Erythroblast (primary cell): ENCODE measurements around the gene SLX4.

Experiments used
- GATA1 ChIP-seq: IDR thresholded peaks from 2 replicates; pipeline ENCODE4 v1.6.1; 2011; ENCODE audit warnings: low read depth, mild to moderate bottlenecking, control low read depth, low read length, moderate library complexity
- POLR2A ChIP-seq: IDR thresholded peaks from 2 replicates; pipeline ENCODE4 v1.6.1; 2011; ENCODE audit warnings: mild to moderate bottlenecking, low read length

DNA sequence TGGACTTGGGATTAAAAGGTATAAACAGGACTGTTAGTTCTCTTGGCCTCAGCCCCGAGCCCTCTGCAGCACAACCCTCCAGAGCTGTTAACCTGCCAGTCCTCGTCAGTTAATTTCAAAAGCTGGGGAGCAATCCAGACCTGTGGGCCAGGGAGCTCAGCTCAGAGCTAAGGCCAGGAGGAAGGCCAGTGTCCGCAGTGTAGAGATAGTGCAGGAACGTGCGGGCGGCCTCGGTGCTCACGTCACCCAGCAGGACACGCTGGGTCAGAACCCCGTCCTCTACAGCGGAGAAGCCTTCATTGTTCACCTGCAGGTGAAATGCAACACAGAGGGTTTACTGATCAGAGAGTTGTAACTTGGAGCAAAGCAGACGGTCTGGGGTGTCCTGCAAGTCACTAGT lies 18.8 kb downstream of the SLX4 start:
- no peak for TF ChIP-seq POLR2A
- no peak for TF ChIP-seq GATA1
